Activated T-cell treated with anti-CD3 and anti-CD28 coated beads for 48 hours (primary cell): ENCODE results near the gene SLC1A2.

Experiments
- DNase-seq: peaks from one replicate; pipeline ENCODE4 v3.0.0-alpha.2; 2020; ENCODE audit warnings: low read depth

The SLC1A2 gene

DNA sequence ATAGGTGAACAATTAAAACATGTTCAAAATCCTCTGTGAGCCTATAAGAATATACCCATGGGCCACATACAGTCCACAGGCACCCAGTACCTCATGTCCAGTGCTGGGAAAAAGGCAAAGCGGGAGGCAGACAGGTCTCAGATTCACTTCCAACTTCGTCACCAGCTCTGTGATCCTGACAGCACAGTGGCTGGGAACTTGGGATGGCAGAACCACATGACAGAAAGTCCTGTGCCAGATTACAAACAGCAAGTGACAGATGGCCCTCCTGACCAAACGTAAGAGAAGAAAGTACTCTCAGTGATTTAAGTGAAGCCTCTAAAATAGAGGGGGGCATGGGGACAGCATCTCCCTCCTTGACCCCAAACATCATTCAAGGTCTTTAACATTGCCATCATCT, 5.8 kb downstream of the SLC1A2 start:
- DNase-seq, result no peak

DNA sequence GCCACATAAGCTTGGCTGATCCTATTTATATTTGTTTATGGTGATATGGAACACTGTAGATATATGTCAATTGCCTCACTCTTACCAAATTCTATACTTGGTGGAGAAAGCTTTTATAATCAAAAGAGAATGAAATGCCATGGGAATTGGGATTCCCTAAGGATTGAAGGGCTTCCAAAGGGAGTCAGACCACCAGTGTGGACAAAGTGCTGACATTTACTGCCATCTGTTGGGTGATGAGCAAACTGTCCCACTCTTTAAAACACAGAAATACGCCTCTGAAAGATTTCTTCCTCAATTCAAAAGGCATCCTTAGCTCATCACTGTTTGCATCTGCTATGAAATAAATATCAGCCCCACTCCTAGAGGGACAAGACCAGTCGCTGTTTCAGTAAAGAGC, 7.1 kb downstream of the SLC1A2 start:
- no peak for DNase-seq

GRCh38 chr11:35407041-35407440, 12.3 kb downstream of the SLC1A2 start:
- DNase-seq, result no peak

GRCh38 chr11:35404388-35404775, 15.0 kb downstream of the SLC1A2 start:
- DNase-seq, result no peak

DNA sequence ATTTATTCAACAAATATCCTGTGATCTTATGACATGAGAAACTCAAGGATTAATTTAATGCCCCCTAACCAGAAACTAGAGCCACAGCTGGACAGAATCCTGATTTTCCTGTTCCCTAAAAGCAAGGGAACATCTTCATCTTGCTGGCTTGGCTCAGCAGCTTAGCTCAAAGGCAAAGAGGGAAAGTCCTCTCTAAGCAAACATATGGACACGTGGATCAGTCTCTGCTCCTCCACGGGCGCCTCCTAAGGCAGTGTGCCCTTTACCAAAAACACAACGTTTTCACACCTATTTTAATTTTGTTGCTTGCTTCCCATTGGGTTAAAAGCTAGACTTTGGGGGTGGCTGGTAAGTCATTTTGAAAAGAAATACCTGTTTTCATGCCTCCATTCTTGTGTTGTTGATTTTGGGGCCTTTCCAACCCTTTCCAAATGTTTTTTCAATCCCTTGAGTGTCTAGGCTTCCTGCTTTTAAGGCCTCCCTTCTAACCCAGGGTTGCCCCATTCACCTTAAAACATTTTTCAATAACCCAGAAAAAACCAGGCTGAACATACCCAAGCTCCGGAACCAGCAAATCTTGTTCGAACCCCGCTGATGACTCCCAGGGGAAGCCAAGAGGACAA, 15.5 kb downstream of the SLC1A2 start:
- no peak for DNase-seq

DNA sequence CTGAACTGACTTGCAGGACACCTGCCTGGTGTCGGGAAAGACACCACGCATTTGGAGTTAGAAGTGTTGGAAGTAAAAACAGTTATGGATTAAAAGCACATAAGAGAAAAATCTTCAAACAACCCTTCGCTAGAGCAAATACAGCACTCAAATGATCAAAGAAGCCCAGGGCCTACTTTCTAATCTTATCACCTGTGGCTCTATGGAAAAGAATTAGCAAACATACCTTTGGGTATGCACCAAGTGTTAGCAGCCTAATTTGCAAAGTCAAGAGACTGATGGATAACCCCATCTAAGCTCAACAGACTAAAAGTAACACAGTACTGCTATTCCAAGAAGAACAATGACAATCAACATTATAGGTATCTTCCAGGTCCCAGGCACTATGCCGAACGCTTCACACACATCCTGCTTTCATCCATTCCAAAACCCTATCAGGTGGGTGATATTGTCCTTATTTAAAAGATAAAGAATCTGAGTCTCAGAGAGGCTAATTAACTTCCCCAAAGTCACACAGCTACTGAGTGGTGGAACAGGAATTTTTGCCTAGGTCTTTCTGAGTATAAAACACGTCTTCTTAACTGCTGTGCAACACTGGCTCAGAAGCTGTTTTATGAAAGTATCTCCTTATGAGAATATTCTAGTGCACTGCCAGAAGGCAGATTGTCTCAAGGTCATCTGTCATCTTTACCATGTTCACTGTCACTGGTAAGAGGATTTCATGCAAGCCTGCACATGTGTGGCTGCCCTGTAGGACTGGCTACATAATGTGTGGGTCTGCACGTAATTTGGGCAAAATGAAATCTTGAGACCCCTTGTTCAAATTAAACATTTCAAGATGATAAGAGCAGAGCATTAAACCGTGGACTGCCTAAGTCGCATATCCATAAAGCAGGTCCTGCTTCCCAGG, 16.4 kb downstream of the SLC1A2 start:
- DNase-seq, result no peak

- DNase-seq, result no peak
Measured at GRCh38 chr11:35398881-35399280, 20.5 kb downstream of the SLC1A2 start.

DNA sequence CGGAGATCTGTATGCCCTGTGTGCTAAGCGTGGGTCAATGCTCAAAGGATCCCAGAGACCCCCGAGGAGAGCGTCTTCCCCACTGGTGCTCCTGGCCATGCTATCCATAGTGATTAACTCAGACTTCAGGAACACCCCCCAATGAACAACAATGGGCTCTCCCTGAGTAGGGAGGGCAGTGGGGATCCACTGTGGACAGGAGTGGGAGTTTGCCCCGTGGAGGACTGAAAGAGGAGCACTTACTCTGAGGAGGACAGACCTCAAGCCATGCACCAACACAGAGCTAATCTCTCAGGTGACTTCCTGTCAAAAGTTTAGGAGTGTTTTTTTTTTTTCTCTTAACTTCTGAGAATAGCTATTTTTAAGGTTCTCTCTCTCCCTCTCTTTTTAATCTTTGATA, 24.4 kb downstream of the SLC1A2 start:
- DNase-seq, result no peak

- no peak for DNase-seq
Measured at GRCh38 chr11:35393098-35393497, 26.3 kb downstream of the SLC1A2 start.

GRCh38 chr11:35391922-35392688, 27.3 kb downstream of the SLC1A2 start:
- DNase-seq, result peak; percentile 77

DNA sequence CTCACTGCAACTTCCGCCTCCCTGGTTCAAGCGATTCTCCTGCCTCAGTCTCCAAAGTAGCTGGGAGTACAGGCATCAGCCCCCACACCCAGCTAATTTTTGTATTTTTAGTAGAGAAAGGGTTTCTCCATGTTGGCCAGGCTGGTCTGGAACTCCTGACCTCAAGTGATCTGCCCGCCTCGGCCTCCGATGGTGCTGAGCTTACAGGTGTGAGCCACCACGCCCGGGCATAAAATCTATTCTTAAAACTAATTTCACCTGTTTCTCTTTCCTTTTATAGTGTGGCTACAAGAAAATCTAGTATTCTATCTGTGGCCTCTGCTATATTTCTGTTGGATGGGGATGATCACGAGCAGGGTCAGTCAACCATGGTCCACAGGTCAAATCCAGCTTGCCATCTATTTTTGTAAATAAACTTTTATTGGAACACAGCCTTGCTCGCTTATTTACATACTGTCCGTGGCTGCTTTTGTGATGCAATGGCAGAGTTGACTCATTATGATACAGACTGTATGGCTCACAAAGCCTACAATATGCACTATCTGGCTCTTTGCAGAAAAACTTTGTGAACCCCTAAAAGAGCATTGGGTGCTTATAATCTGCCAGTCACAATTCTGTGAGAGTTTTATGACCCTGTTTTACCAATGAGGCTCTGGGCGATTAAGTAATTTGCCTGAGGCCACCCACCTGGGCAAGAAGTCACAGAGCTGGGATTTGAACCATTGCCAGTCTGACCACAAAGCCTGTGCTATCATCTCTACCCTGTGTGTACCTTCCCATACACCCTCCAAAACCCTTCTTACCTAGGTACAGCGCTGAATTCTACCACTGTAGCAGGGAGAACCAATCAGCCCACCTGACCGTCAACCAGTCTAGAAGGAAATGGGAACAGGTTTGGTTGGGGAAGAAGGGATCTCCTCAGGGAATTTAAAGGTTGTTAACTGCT, 28.3 kb downstream of the SLC1A2 start:
- DNase-seq, result no peak

- peak; percentile 27 for DNase-seq
Measured at GRCh38 chr11:35389897-35390465, 29.4 kb downstream of the SLC1A2 start.

DNA sequence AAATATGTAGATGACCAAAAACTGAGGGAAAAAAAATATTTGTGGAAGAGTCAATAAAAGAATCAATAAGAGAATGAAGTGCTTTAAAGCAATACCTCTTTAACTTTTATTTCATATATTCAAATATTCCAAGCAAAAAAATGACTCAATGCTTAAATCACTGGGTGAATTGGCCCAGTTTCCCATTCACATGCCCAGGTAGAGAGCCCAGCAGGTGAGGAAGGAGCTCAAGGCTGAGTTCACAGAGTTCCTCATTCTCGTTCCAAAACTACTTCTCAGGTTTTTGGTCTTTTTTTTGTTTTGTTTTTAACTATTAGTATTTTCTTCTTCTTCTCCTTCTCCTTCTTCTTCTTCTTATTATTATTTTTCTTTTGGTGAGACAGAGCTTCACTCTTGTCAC, 30.2 kb downstream of the SLC1A2 start:
- DNase-seq, result no peak

DNA sequence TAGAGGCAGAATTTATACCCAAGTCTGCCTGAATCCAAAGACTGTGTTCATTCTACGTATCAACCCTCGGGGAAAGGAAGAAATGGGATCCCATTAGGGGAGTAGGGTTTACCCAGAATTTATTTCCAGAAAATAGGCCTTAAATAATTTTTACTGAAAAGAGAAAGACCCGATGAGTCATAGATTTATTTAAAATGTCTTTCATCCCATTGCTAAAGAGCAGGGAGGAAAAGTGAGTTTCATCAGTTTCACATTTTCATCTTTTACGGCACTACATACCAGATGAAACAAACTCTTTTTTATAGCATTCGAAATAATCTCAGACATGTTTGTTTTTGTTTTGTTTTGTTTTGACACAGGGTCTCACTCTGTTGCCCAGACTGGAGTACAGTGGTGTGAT, 31.3 kb downstream of the SLC1A2 start:
- DNase-seq, result no peak

DNA sequence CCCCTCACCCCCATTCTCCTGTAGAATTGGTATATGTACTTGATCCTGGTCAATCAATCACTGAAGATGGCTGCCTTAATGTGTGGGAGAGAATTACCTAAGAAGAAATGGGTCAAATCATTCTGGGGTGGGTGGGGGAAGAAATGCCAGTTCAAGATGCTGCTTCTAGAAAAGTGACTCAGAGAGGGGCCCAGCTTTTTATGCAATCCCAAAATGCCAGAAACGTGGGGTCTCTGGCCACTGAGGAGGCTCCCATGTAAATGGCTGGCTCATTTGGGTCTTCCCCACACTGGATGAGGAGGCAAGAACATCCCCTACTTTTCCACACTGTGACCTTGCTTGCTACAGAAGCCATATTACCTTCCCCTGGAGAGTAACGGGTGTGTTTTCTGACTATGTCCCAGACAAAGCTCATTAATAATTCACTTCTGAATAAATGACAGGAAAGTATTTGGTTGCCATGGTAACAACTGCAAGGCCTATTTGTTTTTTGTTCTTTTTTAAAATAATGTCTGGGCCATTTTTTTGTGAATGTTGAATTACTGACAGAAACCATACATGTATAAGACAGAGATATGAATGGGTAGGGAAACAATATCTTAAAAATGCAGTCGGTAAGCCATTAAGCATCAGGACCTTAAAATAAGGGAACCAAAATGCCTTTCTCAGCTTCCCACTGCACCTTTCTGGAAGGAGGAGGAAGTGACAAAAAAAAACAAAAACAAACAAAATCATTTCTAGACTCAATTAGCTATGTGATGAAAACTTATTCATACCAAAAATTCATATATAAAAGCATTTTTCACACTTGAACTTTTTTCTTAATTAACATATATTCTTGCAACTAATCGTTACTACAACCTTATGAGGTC, 32.0 kb downstream of the SLC1A2 start:
- no peak for DNase-seq

GRCh38 chr11:35383953-35384352, 35.4 kb downstream of the SLC1A2 start:
- DNase-seq, result no peak

- DNase-seq, result no peak
Measured at GRCh38 chr11:35381709-35382322, 37.5 kb downstream of the SLC1A2 start.

GRCh38 chr11:35380603-35381002, 38.8 kb downstream of the SLC1A2 start:
- no peak for DNase-seq

DNA sequence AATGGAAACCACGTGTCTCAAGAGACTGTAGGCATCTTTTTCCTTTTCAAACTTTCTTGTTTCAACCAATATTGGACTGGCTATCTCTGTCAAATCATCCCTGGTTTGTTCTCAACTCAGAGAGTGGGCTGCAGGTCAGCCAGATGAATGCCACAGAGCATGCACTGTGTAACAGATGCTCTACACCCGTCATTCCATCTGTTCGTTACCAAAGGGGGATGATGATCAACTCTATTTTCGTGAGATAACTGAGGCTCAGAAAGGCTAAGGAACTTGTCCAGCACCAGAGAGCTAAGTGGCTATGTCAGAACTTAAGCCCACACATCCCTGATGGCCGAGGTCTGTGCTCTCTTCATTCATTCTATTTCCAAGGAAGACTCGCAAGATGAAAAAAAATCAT, 42.1 kb downstream of the SLC1A2 start:
- DNase-seq, result no peak

DNA sequence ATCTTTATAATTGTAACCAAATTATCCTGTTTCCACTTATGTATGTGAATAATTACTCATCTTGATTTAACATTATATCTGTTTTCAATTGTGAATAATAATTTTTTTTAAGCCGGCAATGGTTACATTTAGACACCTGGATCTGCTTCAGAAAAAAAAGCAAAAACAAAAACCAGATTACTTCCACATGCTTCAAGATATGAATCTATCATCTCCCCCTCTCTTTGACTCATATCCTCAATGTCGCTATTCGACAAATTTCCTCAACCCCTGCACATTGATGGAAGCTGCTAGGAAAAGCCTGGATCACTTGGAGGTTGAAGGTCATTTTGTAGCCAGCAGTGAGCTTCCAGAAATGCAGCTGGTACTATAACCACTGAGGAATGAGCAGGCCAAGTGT, 42.7 kb downstream of the SLC1A2 start:
- no peak for DNase-seq
